Measurements from ENCODE around the gene PTCD2. TPM values are rescaled to one million over a fixed set of nuclear protein-coding genes. Genes with fewer than 3 reads are reported as not detected.

PTCD2 gene
- total RNA-seq, 1 donor from 2014 or later = 10.3 TPM

DNA sequence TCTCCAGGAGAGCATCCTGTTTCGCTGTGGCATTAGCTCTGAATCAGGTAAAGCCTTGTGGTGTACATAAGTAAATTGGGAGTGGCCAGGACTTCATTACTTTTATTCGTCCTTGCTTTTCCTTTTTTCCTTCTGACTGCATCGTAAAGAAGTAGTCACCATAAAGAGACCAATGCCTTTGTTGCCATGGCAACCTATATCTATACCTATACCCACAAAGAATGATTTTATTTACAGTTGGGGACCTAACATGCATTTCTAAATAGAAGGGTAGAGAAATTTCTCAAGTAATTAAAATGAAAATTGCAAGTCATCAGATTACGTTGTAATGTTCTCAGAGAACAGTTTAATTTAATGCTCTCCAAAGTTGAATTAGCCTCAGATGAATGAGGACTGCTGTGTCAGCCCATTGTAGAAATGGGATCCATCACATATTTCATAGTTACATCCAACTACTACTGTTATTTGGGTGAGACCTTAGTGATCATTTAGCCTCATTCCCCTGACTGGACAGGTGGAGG lies 18.6 kb downstream of the PTCD2 start:
- intact Hi-C loops (cut with micrococcal nuclease) = no loop called here

DNA sequence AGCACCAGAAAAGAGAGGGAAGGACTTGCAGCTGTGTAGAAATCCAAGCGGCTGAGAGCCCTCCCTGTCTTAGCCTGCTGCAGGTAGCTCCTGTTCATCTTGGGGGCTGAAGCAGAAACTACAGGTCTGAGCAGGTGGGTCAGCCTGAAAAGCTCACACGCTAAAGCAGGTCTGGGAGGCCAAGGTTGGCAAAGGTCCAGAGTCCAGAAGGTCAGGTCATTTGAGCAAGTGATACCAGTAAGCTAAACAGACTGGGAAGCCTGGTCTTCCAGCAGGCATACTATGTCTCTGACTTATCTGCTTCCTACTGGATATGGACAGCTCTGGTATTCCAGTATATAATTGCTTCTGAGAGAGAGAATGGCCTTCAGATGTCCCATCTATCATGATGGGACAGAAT lies 26.2 kb downstream of the PTCD2 start:
- intact Hi-C loops (cut with micrococcal nuclease) = no loop called here

DNA sequence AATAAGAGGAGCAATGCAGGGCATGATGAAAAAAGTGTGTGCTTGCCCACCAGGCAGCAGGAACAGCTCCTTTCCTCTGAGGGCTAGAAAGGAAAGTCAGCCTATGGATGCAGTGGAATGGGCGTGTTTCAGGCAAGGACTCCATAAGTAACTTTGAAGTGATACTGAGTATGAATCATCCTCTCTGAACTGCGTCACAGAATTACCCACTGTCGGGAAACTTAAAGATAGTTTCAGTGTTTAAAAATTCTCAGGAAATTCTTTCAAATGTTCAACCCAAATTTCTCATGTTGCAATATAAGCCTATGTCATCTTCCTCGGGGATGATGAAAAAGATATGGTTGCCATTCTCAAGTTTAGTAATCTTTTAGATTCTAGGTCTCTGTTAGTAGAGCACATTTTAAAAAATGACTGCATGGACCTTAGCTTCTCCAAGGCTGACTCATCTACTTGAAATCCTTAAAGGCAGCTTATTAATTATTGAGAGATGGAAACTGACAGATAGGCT lies 27.7 kb downstream of the PTCD2 start:
- intact Hi-C loops (cut with micrococcal nuclease) = no loop called here

DNA sequence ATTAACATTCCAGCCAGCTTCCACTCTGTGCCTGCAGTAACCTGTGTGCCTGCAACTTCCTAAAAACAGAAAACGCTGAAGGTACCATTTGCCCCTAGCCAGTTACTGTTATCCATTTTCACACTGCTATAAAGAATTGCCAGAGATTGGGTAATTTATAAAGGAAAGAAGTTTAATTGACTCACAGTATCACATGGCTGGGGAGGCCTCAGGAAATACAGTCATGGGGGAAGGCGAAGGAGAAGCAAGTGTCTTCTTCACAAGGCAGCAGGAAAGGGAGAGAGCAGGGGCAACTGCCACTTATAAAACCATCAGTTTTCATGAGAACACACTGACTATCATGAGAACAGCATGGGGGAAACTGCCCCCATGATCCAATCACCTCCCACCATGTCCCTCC lies 31.2 kb downstream of the PTCD2 start:
- intact Hi-C loops (cut with micrococcal nuclease) = no loop called here

DNA sequence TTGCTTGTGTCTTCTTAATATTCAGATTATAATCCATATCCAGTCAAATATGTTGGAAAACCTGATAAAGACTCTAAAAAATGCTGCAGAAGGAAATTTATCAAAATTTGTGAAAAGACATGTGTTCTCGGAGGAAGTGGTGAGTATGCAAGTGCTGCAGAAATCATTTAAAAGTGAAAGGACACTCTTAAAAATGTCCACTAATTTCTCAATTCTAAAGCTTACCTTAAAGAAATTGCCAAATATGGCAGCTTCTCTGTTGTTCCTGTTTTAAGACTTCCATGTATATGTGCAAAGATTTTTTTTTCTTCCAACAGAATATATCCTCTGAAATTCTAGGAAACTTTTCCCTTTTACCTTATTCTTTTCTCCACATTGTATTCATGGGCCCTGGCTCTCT lies 32.4 kb downstream of the PTCD2 start:
- intact Hi-C loops (cut with micrococcal nuclease) = no loop called here

DNA sequence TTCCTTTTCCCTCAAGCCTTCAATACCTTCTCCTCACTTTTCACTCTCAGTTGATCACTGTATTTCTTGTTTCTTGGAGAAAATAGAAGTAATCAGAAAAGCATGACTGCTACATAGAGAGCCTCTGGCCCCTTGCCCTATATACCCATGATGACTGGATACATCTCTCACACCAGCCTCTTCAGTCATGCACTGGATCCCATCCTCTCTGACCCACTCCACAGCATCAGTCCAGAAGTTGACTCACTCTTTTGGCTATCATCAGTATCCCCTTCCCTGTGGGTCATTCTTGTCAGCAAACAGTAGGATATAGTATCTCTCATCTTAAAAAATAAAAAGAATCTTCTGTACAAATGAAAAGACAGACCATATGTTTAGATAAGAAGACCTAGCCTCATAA lies 32.9 kb downstream of the PTCD2 start:
- intact Hi-C loops (cut with micrococcal nuclease) = no loop called here

DNA sequence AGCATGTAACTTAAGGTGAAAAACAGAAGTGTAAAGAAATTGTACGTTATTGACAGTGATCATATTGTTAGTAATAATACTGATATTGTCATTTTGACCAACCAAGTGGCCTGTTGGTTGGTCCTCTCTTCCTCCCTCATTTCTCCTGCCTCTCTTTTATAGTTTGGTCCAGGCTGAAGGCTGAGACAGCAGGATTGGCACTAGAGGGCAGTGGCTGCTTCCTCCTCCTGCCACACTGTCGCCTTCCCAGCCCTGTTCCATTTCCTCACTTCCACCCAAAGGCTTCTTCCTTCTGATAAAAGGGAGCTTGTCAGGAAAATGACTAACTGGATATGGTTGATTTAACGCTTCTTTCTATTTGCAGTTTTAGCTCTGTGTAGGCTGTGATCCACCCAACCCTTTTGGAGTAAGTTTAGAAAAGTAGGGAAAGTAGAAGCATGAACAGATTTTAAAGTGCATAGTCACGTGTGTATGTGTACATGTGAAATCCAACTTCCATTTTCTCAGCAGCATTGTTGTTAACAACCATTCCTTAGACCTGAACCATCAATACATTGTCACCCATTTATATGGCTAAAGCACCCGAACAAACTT lies 35.6 kb downstream of the PTCD2 start:
- intact Hi-C loops (cut with micrococcal nuclease) = no loop called here

DNA sequence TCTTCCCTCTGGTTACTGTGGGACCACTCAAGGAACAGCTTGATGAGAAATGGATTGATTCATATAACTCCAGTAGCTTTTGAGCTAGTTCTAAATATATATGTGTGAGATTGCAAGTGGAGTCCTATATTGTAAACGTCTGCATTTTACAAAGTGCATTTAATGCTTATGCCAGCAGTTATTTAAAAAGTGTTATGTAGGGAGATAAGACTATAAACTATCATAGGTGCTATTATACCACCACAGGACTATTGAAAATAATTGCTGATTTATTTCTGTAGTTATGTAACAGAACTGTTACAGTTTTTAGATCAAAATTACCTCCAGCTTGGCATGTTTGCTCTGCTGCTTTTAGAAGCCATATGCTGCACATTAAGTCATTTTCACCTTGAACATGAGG lies 36.2 kb downstream of the PTCD2 start:
- intact Hi-C loops (cut with micrococcal nuclease) = no loop called here

DNA sequence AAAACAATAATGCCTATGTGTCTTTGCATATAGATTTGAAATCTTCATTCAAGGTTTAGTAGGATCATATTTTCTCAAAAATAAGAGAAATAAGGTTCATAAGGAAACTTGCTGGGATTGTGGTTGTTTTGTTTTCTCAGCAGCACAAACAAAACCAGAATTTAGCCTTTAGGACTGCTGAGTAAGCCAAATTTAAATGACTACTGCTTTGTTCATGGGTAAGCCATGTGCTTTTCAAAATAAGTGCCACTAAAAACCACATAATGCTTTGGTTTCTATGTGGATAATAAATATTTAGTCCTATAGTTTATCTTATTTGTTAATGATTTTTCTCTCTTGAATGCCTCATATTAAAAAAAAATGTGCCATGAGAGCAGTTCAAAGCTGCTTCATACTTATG lies 38.8 kb downstream of the PTCD2 start:
- intact Hi-C loops (cut with micrococcal nuclease) = no loop called here

DNA sequence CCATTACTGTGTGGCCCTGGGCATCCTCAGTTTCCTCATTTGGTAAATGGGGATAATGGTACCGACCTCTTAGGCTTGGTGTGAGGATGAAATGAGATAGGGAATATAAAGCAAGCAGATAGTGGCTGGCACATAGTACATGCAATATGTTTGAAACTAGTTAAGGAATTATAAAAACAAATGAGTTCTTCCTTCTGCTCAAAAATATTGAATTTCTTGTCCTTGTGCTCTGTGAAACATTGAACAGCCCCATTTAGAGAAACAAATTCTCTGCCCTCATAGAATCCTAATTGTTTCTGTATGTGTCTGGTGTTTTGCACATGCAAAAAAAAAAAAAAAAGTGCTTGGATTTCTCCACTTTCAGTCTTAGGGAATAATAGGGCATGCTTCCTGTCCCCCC lies 39.7 kb downstream of the PTCD2 start:
- intact Hi-C loops (cut with micrococcal nuclease) = no loop called here

DNA sequence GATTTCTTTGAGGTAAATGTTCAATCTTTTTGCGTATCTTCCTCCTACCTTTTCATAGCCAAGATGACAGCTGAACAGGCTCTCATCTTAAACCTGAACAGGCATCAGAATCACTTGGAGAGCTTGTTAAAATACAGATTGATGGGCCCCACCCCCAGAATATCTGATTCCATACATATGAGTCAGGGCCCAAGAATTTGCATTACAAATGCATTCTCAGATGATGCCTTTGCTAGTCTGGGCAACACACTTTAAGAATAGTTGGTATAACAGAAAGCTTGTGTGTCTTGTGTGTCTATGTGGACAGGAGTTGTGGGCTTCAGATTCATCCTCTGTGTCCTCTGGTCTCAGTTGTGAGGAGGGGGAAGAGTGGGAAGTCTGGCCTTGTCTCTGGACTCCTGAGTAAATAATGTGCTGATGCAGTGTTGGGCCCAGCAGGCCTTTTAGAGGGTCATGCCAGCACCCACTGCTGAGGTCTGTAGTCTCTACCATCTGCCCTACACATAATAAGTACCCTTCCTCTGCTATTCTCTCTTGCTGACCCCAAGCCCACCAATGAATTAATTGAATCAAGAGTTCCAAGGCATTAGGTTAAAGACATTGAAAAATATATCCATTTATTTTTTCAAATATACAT lies 43.1 kb downstream of the PTCD2 start:
- intact Hi-C loops (cut with micrococcal nuclease) = no loop called here

DNA sequence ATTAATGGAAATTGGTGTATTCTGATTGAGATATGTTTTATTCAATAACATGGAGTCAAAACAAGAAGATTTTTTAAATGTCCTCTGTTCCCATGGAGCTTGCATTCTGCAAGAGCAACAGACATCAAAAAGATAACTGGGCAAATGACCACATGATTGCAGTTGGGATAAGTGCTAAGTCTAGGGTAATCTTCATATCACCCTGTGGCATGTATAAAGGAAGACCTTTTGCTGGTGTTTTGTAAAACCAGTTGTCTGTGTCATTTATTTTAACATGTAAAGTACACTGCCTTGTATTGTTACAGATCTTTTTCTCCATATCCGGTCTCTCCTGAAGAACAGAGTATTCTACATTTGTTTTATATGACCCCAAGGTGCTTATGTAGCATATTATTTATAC lies 44.0 kb downstream of the PTCD2 start:
- intact Hi-C loops (cut with micrococcal nuclease) = no loop called here

DNA sequence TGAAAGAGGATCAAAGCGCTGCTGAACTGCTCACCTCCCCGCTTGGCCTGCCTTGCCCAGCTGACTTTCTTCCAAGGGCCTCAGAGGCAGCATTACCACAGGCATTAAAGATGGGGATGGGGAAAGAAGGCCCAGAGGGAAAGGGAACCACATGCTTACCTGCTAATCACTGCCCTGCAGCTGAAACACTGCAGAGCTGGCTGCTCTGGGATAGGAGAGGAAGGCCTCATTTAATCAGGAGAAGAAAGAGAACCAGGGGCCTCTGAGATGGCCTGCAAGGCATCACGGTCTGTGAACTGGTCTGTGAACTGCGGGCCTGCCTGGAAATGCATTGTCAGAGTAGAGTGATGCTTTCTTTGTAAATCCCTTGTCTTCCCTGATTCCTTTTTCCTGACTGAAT lies 44.8 kb downstream of the PTCD2 start:
- intact Hi-C loops (cut with micrococcal nuclease) = no loop called here

DNA sequence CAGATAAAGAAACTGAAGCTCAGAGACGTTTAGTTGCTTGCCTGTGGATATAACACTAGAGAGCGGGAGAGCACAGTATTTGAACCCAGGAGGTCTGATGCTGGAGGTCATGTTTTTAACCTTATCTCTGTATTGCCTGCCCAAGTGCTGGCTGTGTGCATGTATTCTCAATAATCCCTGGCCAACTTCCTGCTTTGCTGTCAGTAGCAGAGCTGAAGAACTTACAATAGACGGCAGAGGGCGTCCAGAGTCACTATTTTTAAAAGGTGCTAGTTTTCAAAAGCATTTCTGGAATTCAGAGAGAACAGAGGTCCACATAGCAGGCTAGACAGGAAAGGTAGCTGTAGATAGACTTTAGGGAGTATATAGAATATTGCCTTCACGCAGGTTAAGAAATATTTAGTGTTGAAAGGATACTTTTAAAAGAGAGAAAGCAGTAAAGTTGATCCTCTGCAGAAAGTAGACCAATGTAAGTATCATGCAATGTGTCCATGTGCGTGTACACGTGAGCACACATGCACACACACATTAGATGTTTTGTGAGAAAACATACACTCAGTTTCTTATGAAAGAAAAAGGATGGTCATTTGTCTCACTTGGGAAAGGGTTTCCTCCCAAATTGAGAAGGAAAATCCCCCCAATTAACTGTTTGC lies 46.3 kb downstream of the PTCD2 start:
- intact Hi-C loops (cut with micrococcal nuclease) = loop anchor here (1.0 kb wide), 4 partner anchors 158 to 482 kb away; no protein-coding TSS in a partner anchor

DNA sequence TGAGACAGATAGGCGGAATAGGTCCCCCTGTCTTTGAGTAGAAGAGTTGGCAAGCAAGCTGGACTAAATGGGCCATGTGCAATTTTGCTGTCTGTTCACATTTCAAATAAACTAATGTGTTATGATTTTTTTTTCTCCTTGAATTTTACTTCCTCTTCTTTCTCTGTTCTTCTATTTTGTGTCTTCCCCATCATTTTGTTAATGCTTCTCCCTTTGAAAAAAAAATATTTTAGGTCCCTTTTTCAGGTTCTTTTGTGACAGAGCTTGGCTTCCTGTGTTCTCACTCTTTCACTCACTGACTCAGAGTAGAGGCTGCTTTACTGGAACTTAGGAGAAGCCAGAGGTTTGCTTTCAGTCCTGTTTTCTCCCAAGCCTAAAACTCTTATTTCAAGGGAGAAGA lies 48.1 kb downstream of the PTCD2 start:
- intact Hi-C loops (cut with micrococcal nuclease) = no loop called here

DNA sequence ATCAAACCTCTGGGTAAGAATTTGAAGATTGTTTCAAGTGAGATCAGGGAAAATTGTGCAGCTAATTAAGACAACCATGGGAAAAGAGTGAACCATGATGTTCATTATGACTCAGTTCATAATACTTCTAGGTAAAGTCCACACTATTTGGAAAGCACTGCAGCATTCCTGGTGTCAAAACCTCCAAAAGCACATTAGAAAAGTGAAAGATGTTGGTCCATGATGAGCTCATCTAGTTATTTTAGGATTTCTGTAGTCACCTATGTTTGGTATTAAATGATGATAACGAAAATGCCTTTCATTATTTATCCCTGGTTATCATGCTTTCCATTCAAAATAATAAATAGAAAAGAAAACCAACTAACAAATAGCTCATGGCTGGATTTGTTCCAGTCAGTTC lies 49.1 kb downstream of the PTCD2 start:
- intact Hi-C loops (cut with micrococcal nuclease) = no loop called here

DNA sequence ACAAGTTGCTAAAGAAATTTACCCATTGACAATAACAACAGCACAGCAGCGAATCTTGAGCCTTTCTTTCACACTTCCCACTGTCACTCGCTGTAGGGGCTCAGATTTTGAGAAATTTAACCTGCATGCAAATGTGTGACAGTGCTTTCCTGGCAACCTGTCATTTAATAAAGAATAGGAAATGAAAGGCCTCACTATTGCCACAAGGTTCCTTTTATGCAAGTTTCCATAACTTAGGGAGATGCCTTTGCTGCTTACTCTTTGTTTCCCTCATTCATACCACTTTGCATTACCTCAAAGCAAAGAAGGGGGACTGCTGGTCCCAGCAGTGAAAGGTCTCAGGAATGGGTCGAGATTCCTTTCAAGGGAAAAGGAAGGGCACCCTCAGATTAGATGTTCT lies 49.5 kb downstream of the PTCD2 start:
- intact Hi-C loops (cut with micrococcal nuclease) = no loop called here

DNA sequence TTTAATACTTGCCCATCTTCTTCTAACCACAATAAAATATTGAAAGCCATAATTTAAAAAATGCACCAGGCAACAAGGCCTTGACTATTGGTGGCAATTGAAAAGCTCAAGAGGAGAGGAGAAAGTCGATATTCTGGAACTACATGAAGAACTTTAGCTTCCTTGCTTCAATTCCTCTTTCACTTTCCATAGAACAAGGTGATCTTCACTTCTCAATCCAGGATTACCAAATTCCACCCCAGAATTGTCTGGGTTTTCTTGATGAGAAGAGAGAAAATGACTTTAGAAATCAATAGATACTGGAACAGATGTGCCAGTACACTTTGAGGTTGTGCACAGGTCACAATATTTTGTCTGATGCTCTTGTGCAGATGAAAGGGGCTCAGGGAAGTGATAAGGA lies 52.2 kb downstream of the PTCD2 start:
- intact Hi-C loops (cut with micrococcal nuclease) = no loop called here

DNA sequence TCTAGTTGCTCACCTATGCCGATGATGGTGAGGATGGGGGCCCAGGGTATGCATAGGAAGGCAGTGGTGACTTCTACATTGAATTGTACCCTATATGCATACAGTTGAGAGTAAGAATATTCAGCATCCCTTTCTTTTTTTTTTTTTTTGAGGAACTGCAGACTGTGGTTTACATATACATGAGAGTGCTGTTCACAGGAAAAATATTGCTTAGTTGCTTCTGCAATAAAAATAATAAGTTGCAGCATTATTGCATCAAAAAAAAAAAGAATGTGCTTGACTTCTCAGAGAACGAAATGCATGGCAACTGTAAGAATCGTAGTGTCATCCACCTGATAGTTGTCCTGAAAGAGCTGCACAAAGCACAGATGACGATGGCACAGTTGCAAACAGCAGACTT lies 52.8 kb downstream of the PTCD2 start:
- intact Hi-C loops (cut with micrococcal nuclease) = no loop called here

DNA sequence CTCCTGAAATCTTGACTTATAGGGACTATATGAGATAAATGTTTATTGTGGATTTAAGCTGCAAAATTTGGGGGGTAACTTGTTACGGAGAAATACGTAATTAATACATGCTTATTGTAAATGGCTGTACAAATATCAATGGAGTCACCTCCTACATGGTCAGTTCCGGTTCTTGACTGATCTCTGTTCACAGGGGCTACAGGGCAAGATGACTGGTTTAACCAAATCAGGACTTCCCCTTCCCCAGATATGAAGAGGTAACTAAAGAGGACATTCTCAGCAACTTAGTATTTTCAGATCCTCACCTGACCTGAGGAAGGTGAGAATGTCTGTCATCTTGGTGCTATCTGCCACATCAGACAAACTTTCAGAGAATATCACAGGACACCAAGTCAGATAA lies 54.7 kb downstream of the PTCD2 start:
- intact Hi-C loops (cut with micrococcal nuclease) = no loop called here

DNA sequence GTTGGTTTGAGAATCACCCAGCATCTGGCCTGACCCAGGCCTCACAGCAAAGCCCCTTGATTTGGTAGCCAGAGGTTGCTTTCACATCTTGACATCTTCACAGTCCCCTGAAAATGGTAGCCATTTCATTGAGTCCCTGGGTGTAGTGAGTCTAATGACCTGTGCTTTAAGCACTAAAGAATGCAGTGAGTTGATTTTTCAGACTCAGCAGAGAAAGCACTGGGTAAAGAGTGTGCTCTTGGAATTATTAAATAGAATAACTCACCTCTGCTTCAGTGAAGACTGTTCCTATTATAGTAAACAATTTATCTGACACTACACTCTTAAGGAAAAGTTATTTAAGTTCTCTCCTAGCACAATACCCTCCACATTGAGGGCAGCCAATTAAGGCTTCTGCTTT lies 56.2 kb downstream of the PTCD2 start:
- intact Hi-C loops (cut with micrococcal nuclease) = no loop called here

DNA sequence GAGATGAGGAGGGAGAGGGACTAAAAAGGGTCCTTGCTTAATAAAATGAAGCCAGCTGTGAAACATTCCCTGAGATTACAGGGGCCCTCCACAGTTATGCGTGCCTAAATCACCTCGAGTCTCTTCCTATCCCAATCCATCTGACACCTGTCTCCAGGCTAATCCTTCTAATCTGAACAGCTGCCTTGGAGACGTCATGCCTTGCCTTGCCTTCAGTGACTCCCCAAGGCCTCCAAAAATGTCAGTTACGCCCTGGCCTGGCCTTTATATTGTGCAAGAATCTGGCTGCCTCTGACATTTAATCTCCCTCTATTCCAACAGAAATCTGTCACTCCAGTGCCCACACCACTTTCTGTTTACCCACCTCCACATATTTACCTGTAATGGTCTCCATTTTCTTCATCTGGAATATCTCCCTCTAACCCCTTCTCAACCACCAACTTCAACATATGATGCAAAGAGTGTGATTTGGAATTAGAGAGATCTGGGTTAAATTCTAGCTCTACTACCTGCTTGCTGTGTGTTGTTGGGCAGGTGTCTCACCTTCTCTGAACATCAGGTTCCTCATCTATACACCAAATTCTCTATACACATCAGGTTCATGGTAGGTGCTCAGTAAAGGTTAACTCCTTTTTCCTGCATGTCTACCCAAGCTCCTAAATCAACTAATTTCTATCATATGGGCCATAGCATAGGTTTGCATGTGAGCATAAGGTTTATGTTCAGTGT lies 57.9 kb downstream of the PTCD2 start:
- intact Hi-C loops (cut with micrococcal nuclease) = no loop called here
